Body of pancreas (tissue), 4 donors: ENCODE results near the gene ASRGL1.

Source experiments
- CTCF ChIP-seq, 7 experiments: fragments of 450-650 bp in 4 of 7; fragments of 200-600 bp in 3 of 7; sonication (generic) in 3 of 7; IDR thresholded peaks; one replicate each; pipeline ENCODE4 v1.5.1; 2016 to 2019; ENCODE audit warnings: antibody characterized with exemption in 7 of 7
- POLR2A ChIP-seq, 3 donors: fragments of 450-650 bp; IDR thresholded peaks; one replicate each; pipeline ENCODE4 v1.6.1; 2016; ENCODE audit warnings: antibody characterized with exemption in 3 of 3, mild to moderate bottlenecking in 2 of 3

- TF ChIP-seq CTCF (IDR thresholded peaks at IDR 0.05) = no peak
- TF ChIP-seq POLR2A (IDR thresholded peaks at IDR 0.05) = no peak
These were observed 64.6 kb downstream of the ASRGL1 start for GRCh38 chr11:62401811-62402210.
